GM21717 (cell line): Measurements from ENCODE around the gene FLT3LG.

Source experiments
- ATAC-seq: cut with Tn5 transposase; IDR thresholded peaks from one replicate; pipeline ENCODE4 v1.9.1; 2021; ENCODE audit warnings: mild to moderate bottlenecking, moderate library complexity; ENCODE audit not compliant: unreplicated experiment

FLT3LG gene

GRCh38 chr19:49487277-49488045, 13.4 kb downstream of the FLT3LG start, which contains the start of gene RPL13A:
RPL13A (plus strand) TSS chr19:49487608; CDS start chr19:49487630, 22 bp downstream.
- ATAC-seq: peak; percentile 72

GRCh38 chr19:49488046-49488862, 14.2 kb downstream of the FLT3LG start:
- no peak for ATAC-seq

GRCh38 chr19:49488863-49489537, 15.0 kb downstream of the FLT3LG start:
- no peak for ATAC-seq

GRCh38 chr19:49489601-49490167, 15.7 kb downstream of the FLT3LG start:
- no peak for ATAC-seq

GRCh38 chr19:49490287-49491029, 16.4 kb downstream of the FLT3LG start:
- ATAC-seq: no peak

GRCh38 chr19:49491030-49491803, 17.2 kb downstream of the FLT3LG start:
- ATAC-seq: no peak

GRCh38 chr19:49491804-49492572, 18.0 kb downstream of the FLT3LG start:
- ATAC-seq: no peak

GRCh38 chr19:49492573-49493405, 18.8 kb downstream of the FLT3LG start:
- ATAC-seq: no peak

GRCh38 chr19:49496574-49497008, 22.6 kb downstream of the FLT3LG start:
- ATAC-seq: no peak

GRCh38 chr19:49497047-49497788, 23.2 kb downstream of the FLT3LG start:
- ATAC-seq: no peak

- ATAC-seq: no peak
Observed at GRCh38 chr19:49497789-49498103, 23.7 kb downstream of the FLT3LG start.

GRCh38 chr19:49498475-49498874, 24.5 kb downstream of the FLT3LG start:
- no peak for ATAC-seq

GRCh38 chr19:49499030-49499670, 25.1 kb downstream of the FLT3LG start:
- no peak for ATAC-seq

GRCh38 chr19:49502866-49503581, 29.0 kb downstream of the FLT3LG start:
- ATAC-seq: no peak

GRCh38 chr19:49503582-49503962, 29.6 kb downstream of the FLT3LG start:
- ATAC-seq: no peak

- ATAC-seq: no peak
Observed at GRCh38 chr19:49506575-49507105, 32.6 kb downstream of the FLT3LG start.
